ENCODE results near the gene PDE4D. TPM values are rescaled to one million over a fixed set of nuclear protein-coding genes. Genes with fewer than 3 reads are reported as not detected.

Gene PDE4D
- total RNA-seq, 2 experiments from 2014 or later = 40.5 to 41.2 TPM

DNA sequence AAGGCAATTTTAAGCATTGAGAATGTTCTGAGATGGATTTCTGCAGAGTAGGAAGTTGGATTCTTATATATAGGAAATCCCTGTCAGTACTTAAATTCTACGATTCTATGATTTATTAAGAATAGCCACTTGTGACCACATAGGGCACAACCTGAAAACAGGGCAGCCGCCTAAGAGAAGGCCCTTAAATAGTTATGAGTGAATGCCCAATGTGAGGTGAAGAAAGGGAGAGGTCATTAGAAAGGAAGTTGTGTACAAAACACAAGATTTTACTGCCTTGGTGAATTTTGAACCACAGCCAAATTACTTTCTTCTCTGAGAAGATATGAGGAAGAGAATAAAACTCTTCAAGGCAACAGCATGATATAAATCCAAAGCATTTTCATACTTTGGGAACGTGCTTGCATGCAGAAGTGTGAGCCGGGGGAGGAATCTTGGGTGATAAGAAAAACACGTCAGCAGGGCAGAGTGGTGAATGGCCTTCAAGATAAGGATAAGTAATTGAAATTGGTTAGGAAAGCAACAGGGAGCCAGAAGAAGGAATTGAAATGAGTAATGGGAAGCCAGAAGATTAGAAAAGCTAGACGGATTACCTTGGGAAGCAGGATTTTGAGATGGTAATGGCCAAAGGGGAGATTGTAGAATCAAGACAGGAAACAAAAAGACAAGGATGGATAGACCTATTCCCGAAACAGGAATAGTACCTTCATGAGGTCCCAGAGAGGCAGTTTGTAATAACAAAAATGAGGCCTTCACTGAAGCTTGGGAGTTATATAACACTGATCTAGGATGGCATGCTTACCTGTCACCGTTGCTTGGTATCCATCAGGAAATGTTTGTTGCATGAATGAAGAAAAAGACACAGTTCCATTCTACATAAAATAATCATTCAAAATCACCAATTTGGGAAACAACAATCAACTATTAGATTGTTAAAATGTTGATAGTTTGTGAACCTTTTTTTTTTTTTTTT is 244.3 kb downstream of the PDE4D start:
- intact Hi-C loops (cut with micrococcal nuclease) = no loop called here
- no peak overlapping the region for H3K27ac Mint-ChIP-seq
- H3K27me3 Mint-ChIP-seq (ENCODE audit: low read depth) = peaks cover 2% of the 10 kb centered on the region
- no peaks in the 10 kb centered on the region for H3K36me3 Mint-ChIP-seq (ENCODE audit: low read depth)
- H3K4me1 Mint-ChIP-seq (ENCODE audit: low read depth) = peaks cover 4% of the 10 kb centered on the region
- CTCF ChIA-PET = interaction anchor here (0.7 kb wide), 1 partner anchor 1196 kb away, joined by 3 read pairs; no protein-coding TSS in a partner anchor
- DNase-seq = no peak
- no peaks in the 10 kb centered on the region for H3K9me3 Mint-ChIP-seq
- no peak overlapping the region for H3K4me3 Mint-ChIP-seq

DNA sequence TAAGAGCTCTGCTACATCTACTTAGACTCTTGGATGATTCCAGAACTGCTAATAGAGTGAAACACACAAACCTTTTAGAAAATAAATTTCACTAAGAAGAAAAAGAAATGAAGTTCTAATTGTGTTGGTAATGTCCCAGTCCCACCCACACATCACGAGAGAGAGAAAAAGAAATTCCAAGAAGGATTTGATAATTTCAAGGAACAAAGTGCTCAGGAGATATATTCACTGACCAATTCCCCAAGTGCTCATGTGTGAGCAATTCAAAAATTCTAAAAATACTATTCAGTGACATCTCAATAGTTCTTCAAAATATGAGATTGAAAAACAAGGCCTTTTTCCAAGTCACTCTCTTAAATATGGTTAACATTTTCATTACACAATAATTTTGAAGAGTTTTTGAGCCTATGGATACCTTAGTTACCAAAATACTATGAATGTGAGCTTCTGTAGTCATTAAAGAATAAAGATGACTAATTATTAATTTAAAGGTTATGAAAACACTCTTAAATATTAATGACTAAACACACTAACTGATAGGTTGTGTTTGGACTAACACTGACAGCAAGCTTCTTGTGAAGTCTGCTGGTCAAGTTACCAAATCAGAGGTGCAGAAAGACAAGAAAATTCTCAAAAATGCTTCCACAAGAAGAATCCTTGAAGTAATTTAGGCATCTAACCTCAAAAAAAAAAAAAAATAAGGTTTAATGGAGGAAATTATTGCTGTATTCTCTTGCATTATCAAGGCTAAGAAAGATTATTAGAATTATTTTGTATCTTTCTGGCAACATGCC is 245.3 kb downstream of the PDE4D start:
- Mint-ChIP-seq H3K4me3 (no peak overlapping the region), H3K4me1 (ENCODE audit: low read depth) (peaks cover 4% of the 10 kb centered on the region), H3K27me3 (ENCODE audit: low read depth) (peaks cover 2% of the 10 kb centered on the region), H3K9me3 (no peaks in the 10 kb centered on the region), H3K27ac (no peak overlapping the region), H3K36me3 (ENCODE audit: low read depth) (no peaks in the 10 kb centered on the region)
- no peak for DNase-seq
- CTCF ChIA-PET = interaction anchor here (0.7 kb wide), 1 partner anchor 1195 kb away, joined by 3 read pairs; no protein-coding TSS in a partner anchor
- intact Hi-C loops (cut with micrococcal nuclease) = no loop called here

DNA sequence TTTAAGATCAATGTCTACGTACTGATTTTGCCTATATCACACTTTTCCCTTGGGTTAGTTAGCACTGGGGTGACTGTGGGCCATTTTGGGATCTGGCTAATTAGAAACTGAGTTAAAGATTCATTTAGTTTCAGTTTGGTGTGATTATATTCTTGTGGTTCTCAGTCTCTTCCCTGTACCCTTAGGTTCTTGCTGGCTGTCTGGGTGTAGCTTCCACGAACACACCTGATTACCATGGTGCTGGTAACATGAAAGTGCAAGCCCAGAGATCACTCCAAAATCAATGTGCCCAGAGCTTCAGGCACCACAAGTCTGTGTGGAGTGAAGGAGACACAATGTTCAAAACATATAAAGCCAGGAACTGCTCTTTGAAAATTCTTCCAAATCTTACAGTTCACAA is 248.1 kb downstream of the PDE4D start:
- Mint-ChIP-seq H3K4me3 (no peak overlapping the region), H3K27me3 (ENCODE audit: low read depth) (peaks cover 4% of the 10 kb centered on the region), H3K27ac (no peak overlapping the region), H3K9me3 (no peaks in the 10 kb centered on the region), H3K36me3 (ENCODE audit: low read depth) (no peaks in the 10 kb centered on the region), H3K4me1 (ENCODE audit: low read depth) (peaks cover 4% of the 10 kb centered on the region)
- DNase-seq = no peak
- CTCF ChIA-PET = interaction anchor here (0.6 kb wide), 1 partner anchor 208 kb away, joined by 3 read pairs; no protein-coding TSS in a partner anchor
- intact Hi-C loops (cut with micrococcal nuclease) = no loop called here

- Mint-ChIP-seq H3K27me3 (ENCODE audit: low read depth) (peaks cover 3% of the 10 kb centered on the region), H3K4me3 (no peak overlapping the region), H3K27ac (no peak overlapping the region), H3K36me3 (ENCODE audit: low read depth) (no peaks in the 10 kb centered on the region), H3K9me3 (no peaks in the 10 kb centered on the region), H3K4me1 (ENCODE audit: low read depth) (peaks cover 3% of the 10 kb centered on the region)
- DNase-seq = no peak
- intact Hi-C loops (cut with micrococcal nuclease) = no loop called here
- CTCF ChIA-PET = no interaction called here
These were observed 253.1 kb downstream of the PDE4D start for GRCh38 chr5:59640411-59640810.

- no peak for DNase-seq
- intact Hi-C loops (cut with micrococcal nuclease) = no loop called here
- Mint-ChIP-seq H3K36me3 (ENCODE audit: low read depth) (no peaks in the 10 kb centered on the region), H3K4me3 (no peak overlapping the region), H3K27ac (no peak overlapping the region), H3K4me1 (ENCODE audit: low read depth) (no peaks in the 10 kb centered on the region), H3K27me3 (ENCODE audit: low read depth) (peaks cover 3% of the 10 kb centered on the region), H3K9me3 (peaks cover 8% of the 10 kb centered on the region)
- CTCF ChIA-PET = no interaction called here
These were observed 255.5 kb downstream of the PDE4D start for GRCh38 chr5:59637884-59638580.

- Mint-ChIP-seq H3K4me1 (ENCODE audit: low read depth) (no peaks in the 10 kb centered on the region), H3K27ac (no peak overlapping the region), H3K9me3 (peaks cover 16% of the 10 kb centered on the region), H3K27me3 (ENCODE audit: low read depth) (peaks cover 3% of the 10 kb centered on the region), H3K4me3 (no peak overlapping the region), H3K36me3 (ENCODE audit: low read depth) (no peaks in the 10 kb centered on the region)
- intact Hi-C loops (cut with micrococcal nuclease) = no loop called here
- CTCF ChIA-PET = interaction anchor here (0.6 kb wide), 1 partner anchor 130 kb away, joined by 3 read pairs; no protein-coding TSS in a partner anchor
- no peak for DNase-seq
These were observed 264.0 kb downstream of the PDE4D start for GRCh38 chr5:59629561-59629960.

DNA sequence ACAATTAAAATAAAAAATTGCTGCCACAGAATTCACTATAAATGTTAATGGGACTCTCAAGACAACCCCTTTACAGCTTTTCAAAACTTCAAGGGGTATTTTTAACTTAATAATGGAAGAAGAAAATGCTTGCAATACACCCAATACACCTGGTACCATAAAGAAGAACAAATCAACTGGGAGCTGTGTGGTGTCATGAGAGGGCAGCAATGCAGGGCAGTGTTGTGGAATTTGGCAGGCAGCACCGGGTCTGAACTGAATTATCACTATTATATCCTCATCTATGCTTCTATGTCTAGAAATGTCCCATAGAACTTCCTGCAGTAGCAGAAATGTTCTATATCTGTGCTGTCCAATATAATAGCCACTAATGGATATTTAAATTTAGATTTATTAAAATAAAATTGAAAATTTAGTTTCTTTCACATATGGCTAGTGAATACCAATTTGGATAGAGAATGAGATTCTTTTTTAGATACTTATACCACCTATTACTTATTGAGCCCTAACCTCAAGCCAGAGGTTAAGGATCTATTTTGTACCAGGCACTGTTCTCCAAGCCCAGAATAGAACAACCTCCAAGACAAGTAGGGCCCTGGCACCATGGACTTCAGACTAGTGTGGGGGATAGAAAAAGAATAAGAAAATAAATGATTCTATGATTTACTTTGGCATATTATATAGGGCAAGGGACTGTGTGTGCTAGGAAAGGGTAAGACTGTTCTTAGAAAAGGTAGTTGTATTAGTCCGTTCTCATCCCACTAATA is 265.3 kb downstream of the PDE4D start:
- Mint-ChIP-seq H3K4me1 (ENCODE audit: low read depth) (no peaks in the 10 kb centered on the region), H3K4me3 (no peak overlapping the region), H3K36me3 (ENCODE audit: low read depth) (no peaks in the 10 kb centered on the region), H3K9me3 (peaks cover 9% of the 10 kb centered on the region), H3K27me3 (ENCODE audit: low read depth) (peaks cover 6% of the 10 kb centered on the region), H3K27ac (no peak overlapping the region)
- intact Hi-C loops (cut with micrococcal nuclease) = no loop called here
- DNase-seq = no peak
- CTCF ChIA-PET = no interaction called here

DNA sequence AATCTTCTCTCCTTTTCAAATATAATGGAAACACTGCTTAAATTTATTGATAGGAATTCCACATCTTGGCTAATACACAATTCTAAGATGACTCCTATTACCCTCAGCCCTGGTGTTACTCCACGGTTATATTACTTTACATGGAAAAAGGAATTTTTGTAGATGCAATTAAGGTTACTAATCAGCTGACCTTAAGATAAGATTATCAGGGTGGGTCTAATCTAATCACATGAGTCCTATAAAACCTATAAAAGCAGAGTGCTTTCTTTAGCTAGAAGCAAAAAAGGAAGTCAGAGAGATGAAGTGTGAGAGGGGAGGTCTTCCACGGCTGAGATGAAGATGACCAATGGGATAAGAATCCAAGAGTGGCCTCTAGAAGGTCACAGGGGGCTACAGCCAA is 268.6 kb downstream of the PDE4D start:
- H3K27ac Mint-ChIP-seq = no peak overlapping the region
- CTCF ChIA-PET = interaction anchor here (0.7 kb wide), 1 partner anchor 15 kb away, joined by 3 read pairs; no protein-coding TSS in a partner anchor
- H3K4me1 Mint-ChIP-seq (ENCODE audit: low read depth) = no peaks in the 10 kb centered on the region
- H3K27me3 Mint-ChIP-seq (ENCODE audit: low read depth) = peaks cover 3% of the 10 kb centered on the region
- H3K9me3 Mint-ChIP-seq = peaks cover 9% of the 10 kb centered on the region
- H3K36me3 Mint-ChIP-seq (ENCODE audit: low read depth) = no peaks in the 10 kb centered on the region
- no peak for DNase-seq
- no peak overlapping the region for H3K4me3 Mint-ChIP-seq
- intact Hi-C loops (cut with micrococcal nuclease) = no loop called here

DNA sequence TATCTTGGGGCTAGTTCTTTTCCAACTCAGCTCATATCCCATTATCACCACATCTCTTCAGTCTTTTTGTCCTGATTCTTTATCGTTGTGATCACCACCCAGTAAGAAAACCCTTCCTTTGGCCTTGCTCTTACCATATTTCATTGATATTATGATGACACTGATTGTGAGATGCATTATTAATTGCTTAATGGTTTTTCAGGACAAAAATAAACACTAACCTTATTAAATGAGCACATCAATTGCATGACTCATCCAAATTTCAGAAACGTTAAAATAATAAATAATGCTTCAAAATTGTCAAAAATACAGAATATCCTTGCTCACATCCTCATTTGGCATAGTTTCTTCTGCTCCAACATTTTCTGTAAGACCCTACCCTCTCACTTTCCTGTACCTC is 270.7 kb downstream of the PDE4D start:
- H3K9me3 Mint-ChIP-seq = no peaks in the 10 kb centered on the region
- no peak for DNase-seq
- no peaks in the 10 kb centered on the region for H3K4me1 Mint-ChIP-seq (ENCODE audit: low read depth)
- H3K4me3 Mint-ChIP-seq = no peak overlapping the region
- H3K27me3 Mint-ChIP-seq (ENCODE audit: low read depth) = peaks cover 3% of the 10 kb centered on the region
- no peaks in the 10 kb centered on the region for H3K36me3 Mint-ChIP-seq (ENCODE audit: low read depth)
- intact Hi-C loops (cut with micrococcal nuclease) = no loop called here
- CTCF ChIA-PET = no interaction called here
- H3K27ac Mint-ChIP-seq = no peak overlapping the region

- H3K27ac Mint-ChIP-seq = no peak overlapping the region
- H3K4me1 Mint-ChIP-seq (ENCODE audit: low read depth) = no peaks in the 10 kb centered on the region
- H3K36me3 Mint-ChIP-seq (ENCODE audit: low read depth) = no peaks in the 10 kb centered on the region
These were observed 272.0 kb downstream of the PDE4D start for GRCh38 chr5:59621477-59621876.

GRCh38 chr5:59620535-59621212 is 272.9 kb downstream of the PDE4D start:
- intact Hi-C loops (cut with micrococcal nuclease) = no loop called here
- Mint-ChIP-seq H3K4me3 (no peak overlapping the region), H3K27ac (no peak overlapping the region), H3K36me3 (ENCODE audit: low read depth) (no peaks in the 10 kb centered on the region), H3K9me3 (no peaks in the 10 kb centered on the region), H3K27me3 (ENCODE audit: low read depth) (peaks cover 3% of the 10 kb centered on the region), H3K4me1 (ENCODE audit: low read depth) (no peaks in the 10 kb centered on the region)
- no peak for DNase-seq
- CTCF ChIA-PET = no interaction called here

More at GRCh38 chr5:59621477-59621876, 272.0 kb downstream of the PDE4D start:
- CTCF ChIA-PET = no interaction called here
- Mint-ChIP-seq H3K27me3 (ENCODE audit: low read depth) (peaks cover 3% of the 10 kb centered on the region), H3K9me3 (no peaks in the 10 kb centered on the region), H3K4me3 (no peak overlapping the region)
- no peak for DNase-seq
- intact Hi-C loops (cut with micrococcal nuclease) = no loop called here
